Measurements from ENCODE around the gene SMYD2. TPM values are rescaled to one million over a fixed set of nuclear protein-coding genes. Genes with fewer than 3 reads are reported as not detected.

The SMYD2 gene
- total RNA-seq, 2 donors from 2014 or later: 18.4 to 18.5 TPM

GRCh38 chr1:214383381-214384372, 102.7 kb downstream of the SMYD2 start:
- DNase-seq (no peak), ATAC-seq (no peak)
- 95 to 96% methylated on average over 32 to 42 of the region's 45 CpGs for WGBS, 2 donors
- TF ChIP-seq POLR2A (IDR thresholded peaks at IDR 0.05): no peak
- TF ChIP-seq, protein P1, sequence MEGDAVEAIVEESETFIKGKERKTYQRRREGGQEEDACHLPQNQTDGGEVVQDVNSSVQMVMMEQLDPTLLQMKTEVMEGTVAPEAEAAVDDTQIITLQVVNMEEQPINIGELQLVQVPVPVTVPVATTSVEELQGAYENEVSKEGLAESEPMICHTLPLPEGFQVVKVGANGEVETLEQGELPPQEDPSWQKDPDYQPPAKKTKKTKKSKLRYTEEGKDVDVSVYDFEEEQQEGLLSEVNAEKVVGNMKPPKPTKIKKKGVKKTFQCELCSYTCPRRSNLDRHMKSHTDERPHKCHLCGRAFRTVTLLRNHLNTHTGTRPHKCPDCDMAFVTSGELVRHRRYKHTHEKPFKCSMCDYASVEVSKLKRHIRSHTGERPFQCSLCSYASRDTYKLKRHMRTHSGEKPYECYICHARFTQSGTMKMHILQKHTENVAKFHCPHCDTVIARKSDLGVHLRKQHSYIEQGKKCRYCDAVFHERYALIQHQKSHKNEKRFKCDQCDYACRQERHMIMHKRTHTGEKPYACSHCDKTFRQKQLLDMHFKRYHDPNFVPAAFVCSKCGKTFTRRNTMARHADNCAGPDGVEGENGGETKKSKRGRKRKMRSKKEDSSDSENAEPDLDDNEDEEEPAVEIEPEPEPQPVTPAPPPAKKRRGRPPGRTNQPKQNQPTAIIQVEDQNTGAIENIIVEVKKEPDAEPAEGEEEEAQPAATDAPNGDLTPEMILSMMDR (IDR thresholded peaks at IDR 0.05): no peak
- Histone ChIP-seq H3K4me3 (no peak overlapping the region), H3K27me3 (no peaks in the 10 kb centered on the region), H3K4me1 (no peaks in the 10 kb centered on the region), H3K36me3 (replicated peaks in 1 of 2; ENCODE audit: insufficient read depth in 1 of 2, low read depth in 2 of 2) (peaks cover 0 to 18% of the 10 kb centered on the region in 2 donors), H3K27ac (no peak overlapping the region), H3K9me3 (no peaks in the 10 kb centered on the region)
- intact Hi-C loops (cut with DNase I): no loop called here

DNA sequence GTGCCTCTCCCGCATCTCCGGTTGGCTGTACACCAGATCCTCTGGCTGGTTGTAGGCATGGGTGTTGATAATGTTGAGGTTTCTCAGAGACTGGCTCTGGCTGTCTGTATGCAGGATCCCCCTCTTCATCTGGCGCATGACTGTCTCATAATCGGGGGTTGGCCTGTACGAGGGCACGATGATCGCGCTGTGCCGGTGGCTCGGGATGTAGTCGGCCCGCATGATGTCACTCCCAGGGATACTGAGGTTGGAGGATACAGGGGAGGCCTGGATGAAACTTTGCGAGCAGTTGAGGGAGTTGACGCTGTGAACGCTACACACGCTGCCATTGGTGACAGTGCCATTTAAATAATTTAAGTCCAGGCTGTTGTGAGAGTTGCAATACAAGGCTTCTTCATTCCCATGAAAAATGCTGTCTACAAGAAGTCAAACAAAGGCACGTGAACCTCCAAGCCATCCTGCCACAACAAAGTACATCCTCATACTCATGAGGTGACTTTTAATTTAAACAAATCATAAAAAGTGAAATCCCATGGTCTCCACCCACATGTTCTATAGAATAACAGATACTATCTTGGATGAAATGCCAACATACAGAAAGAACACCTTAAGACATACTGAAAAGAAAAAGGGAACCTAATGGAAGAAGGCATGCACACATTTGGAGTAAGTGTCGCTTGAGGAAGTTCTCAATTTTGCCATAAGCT, 103.6 kb downstream of the SMYD2 start:
- WGBS, 2 donors: 94 to 95% methylated on average over 16 to 17 of the region's 18 CpGs
- Histone ChIP-seq H3K27me3 (no peaks in the 10 kb centered on the region), H3K36me3 (replicated peaks in 1 of 2; ENCODE audit: insufficient read depth in 1 of 2, low read depth in 2 of 2) (peaks cover 0 to 16% of the 10 kb centered on the region in 2 donors), H3K4me1 (no peaks in the 10 kb centered on the region), H3K9me3 (no peaks in the 10 kb centered on the region), H3K4me3 (no peak overlapping the region), H3K27ac (no peak overlapping the region)
- intact Hi-C loops (cut with DNase I): no loop called here
- TF ChIP-seq POLR2A (IDR thresholded peaks at IDR 0.05): no peak
- TF ChIP-seq, protein P1 (IDR thresholded peaks at IDR 0.05): no peak
- DNase-seq (no peak), ATAC-seq (no peak)

DNA sequence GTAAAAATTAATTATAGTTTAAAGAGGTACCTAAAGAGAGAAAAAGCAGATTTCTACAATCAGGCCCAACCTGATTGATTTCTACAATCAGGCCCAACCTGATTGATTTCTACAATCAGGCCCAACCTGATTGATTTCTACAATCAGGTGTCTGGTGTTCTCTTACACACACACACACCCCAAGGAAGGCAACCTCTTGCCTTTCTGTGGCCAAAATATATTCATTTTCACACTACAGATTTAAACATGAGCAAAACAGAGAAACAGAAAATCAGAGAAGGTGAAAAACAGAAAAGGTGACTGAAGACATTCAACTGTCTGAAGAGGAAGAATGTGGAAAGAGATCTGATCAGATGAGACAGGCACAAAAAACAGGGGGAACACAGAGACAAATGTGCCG, 104.5 kb downstream of the SMYD2 start:
- H3K27ac ChIP-seq: no peak overlapping the region
- TF ChIP-seq POLR2A (IDR thresholded peaks at IDR 0.05): no peak
- TF ChIP-seq, protein P1 (IDR thresholded peaks at IDR 0.05): no peak
- ATAC-seq (no peak), DNase-seq (no peak)
- H3K27me3 ChIP-seq: no peaks in the 10 kb centered on the region
- H3K4me1 ChIP-seq: no peaks in the 10 kb centered on the region
- no peaks in the 10 kb centered on the region for H3K9me3 ChIP-seq
- peaks cover 0 to 16% of the 10 kb centered on the region in 2 donors for H3K36me3 ChIP-seq (replicated peaks in 1 of 2; ENCODE audit: insufficient read depth in 1 of 2, low read depth in 2 of 2)
- intact Hi-C loops (cut with DNase I): no loop called here
- H3K4me3 ChIP-seq: no peak overlapping the region
- WGBS, 2 donors: 90 to 95% methylated on average over 1 of the region's 1 CpG

DNA sequence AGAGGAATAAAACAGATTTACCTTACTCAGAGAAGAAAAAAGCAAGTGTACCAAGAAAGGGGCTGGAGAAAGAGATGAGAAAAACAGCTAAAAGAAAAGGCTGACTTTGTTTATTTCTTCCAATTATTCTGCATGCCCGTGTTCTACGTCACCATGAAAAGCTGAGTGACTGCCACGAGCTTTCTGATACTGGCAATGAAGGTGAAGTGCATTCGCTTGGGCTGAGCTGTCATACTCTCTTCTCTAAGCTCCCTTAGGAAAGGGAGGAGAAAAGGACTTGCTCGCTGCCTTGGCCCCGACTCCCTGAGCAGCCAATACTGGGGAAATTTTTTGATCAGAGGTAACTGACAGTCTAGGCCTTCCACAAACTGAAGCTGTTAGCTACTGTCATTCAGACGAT, 105.4 kb downstream of the SMYD2 start:
- peaks cover 0 to 16% of the 10 kb centered on the region in 2 donors for H3K36me3 ChIP-seq (replicated peaks in 1 of 2; ENCODE audit: insufficient read depth in 1 of 2, low read depth in 2 of 2)
- no peaks in the 10 kb centered on the region for H3K4me1 ChIP-seq
- WGBS, 2 donors: 89 to 92% methylated on average over 7 of the region's 7 CpGs
- no peak for TF ChIP-seq POLR2A (IDR thresholded peaks at IDR 0.05)
- TF ChIP-seq, protein P1 (IDR thresholded peaks at IDR 0.05): no peak
- no peak overlapping the region for H3K27ac ChIP-seq
- DNase-seq: no peak
- H3K4me3 ChIP-seq: no peak overlapping the region
- intact Hi-C loops (cut with DNase I): no loop called here
- no peaks in the 10 kb centered on the region for H3K27me3 ChIP-seq
- H3K9me3 ChIP-seq: no peaks in the 10 kb centered on the region
- no peak for ATAC-seq

Measured in body of pancreas (tissue), 4 donors.